COLO829 (cell line): ENCODE measurements around the gene NUTM2F.
"Not testable (repeated sequence)": the region's sequence is repeated elsewhere in the genome, so short reads cannot be mapped to it uniquely, and the experiment has no call there.

ENCODE experiments used
- DNase-seq: peaks from one replicate; pipeline ENCODE4 v3.0.0; 2012; ENCODE audit warnings: low spot score

NUTM2F gene

DNA sequence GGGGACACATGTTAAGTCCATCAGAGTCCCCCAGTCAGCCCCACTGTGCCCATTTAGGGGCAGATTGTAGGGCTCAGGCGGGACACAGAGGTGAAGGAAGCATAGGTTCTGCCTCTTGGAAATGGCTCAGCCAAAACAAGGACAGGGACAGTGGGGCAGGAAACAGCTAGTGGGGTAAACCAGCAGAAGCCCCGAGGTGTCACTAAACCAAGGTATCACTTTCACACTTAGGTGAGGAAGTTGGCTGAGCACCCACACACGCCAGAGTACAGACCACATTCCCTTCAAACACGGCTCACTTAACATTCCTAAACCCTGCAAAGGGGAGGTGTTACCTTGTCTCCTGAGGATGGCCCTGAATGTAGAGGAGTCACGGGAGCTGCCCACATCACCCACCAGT lies 12.2 kb downstream of the NUTM2F start:
- not testable (repeated sequence) for DNase-seq

DNA sequence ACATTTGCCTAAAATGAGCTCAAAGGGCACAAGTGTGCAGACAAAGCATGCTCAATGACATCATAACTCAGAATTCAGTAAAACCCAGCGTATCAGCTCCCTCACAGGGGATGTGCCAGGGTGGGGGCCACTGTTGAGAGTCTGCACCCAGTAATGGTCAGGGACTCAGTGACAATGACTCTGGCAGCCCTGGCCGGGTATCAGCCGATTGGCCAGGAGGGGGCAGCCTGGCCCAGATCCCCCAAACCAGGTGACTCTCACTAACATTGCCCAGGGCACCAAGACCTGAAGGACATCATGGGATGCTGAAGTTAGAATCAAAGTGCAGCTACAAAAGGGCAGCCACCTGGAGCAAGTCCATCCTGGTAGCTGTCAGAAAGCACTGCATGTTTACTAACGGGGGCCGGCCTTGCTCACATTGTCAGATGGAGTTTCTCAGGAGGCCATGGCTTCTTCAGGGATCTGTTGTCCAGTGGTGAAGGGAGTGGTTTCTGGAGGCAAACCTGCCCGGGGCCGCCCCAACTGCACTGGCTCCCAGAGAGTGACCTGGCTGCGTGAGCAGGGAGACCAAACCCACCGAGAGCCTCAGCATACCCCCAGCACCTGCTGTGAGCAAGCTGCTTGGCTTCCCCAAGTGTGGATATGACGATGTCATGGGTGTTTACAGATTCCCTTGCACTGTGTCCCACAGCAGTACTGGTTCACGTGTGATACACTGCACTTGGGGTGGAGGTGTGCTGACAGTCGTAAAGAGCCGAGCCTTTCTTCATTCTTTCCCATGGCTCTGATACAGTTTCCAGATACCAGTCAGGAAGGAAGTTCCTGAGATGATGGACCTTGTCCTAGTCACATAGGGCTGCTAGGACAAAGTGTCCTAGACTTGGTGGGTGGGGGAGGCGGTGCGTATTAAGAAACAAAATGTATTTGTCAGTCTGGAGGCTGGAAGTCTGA lies 13.1 kb downstream of the NUTM2F start:
- not testable (repeated sequence) for DNase-seq

DNA sequence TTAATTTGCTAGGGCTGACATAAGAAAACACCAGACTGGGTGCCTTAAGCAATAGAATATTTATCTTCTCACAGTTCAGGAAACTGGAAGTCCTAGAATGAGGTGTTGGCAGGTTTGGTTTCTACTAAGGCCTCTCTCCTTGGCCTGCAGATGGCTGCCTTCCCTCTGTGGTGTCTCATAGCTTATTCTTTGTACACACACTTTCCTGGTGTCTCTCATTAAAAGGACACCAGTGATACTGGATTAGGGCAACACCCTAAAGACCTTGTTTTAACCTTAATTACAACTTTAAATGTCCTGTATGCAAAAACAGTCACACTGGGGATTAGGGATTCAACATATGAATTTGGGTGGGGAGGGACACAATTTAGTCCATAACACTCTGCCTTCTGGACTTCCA lies 25.1 kb downstream of the NUTM2F start:
- DNase-seq, result no peak

DNA sequence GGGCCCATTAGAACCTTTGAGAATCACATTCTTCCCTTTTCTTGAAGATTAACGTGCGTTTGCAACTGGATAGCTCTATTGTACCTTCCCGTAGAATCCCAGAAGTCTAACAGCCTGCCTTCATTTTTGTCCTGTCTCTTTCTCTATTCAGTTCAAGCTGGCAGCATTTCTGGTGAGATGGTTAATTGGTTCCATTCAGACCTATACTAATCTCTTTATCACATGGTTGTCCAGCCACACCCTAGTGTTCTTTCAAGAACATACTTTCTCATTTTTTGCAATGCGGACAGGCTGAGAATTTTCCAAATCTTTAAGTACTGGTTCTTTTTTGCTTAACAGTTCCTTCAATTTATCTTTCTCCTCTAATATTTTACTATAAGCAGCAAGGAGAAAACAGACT lies 26.0 kb downstream of the NUTM2F start:
- DNase-seq, result no peak

DNA sequence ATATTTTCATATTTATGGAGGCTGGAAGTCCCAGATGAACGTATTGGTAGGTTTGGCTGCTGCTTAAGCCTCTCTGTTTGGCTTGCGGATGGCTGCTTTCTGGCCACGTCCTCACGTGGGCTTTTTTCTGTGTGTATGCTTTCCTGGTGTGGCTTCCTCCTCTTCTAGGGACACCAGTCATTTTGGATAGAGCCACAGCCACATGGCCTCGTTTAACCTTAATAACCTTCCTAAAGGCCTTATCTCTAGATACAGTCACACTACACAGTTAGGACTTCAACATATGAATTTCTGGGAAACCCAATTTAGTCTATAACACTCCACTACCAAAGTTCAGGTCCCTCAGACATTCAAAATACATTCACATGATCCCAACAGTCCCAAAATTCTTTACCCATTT lies 26.9 kb downstream of the NUTM2F start:
- DNase-seq, result no peak

DNA sequence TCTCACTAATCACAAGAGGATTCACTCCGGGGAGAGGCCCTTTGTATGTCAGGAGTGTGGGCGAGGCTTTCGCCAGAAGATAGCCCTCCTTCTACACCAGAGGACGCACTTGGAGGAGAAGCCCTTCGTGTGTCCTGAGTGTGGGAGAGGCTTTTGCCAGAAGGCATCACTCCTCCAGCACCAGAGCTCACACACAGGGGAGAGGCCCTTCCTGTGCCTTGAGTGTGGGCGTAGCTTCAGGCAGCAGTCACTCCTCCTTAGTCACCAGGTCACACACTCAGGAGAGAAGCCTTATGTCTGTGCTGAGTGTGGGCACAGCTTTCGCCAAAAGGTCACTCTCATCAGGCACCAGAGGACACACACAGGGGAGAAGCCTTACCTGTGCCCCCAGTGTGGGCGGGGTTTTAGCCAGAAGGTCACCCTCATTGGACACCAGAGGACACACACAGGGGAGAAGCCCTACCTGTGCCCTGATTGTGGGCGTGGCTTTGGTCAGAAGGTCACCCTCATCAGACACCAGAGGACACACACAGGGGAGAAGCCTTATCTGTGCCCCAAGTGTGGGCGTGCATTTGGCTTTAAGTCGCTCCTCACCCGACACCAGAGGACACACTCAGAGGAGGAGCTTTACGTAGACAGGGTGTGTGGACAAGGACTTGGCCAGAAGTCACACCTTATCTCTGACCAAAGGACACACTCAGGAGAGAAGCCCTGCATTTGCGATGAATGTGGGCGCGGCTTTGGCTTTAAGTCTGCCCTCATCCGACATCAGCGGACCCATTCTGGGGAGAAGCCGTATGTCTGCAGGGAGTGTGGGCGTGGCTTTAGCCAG lies 27.8 kb downstream of the NUTM2F start:
- DNase-seq, result no peak

DNA sequence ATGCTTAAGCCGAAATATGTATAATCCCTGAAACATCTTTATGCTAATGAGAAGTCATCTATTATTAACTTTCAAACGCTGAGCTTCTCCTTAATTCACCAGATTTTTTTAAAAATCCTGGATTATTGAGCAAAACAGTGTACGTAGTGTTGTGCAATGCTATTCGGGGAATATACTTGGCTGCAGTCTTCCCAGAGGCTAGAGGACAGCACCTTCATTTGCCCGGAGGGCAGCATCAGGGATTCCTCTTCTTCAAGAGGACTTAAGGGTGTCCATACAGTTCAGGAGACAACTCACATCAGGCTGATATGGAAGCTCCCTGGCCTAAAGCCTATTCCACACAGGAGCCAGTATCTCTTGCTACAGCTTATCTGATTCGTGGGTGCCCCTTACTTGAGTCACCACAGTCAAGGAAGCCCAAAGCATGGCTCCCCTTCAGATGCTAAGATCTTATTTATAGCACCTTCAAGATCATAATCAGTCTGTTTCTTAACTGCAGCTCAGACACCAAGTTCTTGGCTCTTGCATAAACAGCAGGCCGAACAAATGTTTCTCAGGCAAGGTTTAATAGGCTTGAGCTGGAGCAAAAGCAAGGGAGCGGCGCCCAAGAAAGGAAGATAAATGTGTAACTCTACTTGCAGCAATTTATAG lies 29.4 kb downstream of the NUTM2F start:
- DNase-seq, result no peak

DNA sequence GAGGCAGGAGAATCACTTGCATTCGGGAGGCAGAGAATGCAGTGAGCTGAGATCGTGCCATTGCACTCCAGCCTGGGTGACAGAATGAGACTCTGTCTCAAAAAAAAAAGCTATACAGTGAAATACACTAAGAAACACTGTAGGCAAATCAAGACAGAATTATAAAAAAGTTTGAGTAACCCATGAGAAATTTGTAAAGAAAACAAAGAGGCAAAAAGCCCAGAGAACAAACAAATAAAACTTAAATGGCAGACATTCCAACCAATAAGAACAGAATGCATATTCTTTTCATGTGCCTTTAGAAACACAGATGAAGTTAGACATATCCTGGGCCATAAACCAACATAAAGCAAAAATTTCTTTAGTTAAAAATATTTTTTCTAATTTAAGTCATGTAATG lies 38.8 kb downstream of the NUTM2F start:
- no peak for DNase-seq

DNA sequence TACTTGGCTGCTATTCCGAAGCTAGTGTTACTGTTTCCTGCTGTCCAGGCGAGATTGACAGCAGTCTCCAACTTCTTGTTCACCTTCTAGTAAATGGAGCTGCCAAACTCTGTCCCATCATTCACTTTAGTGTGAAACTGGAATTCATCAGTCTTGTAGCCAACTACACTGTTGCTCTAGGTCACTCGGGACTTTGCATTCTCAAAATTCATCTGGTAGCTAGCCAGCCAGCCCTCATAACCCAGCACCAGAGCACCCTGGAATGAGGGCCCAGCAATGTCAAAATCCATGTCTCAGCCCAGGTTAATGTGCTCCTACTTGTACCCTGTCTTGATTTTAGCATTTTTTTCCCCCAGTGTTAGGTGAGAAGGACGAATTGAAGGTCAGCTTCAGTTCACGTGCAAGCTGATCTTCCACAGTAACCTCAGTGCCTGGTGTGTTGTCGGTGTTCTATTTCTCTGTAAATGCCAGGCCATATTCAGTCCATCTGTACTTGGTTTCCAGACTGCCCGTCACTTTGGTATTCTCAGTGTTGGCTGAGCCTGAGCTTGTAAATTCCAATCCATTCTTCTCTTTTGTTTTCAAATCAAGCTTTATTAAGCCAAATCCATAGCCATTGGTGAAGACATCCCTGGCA lies 40.4 kb downstream of the NUTM2F start:
- DNase-seq, result no peak

DNA sequence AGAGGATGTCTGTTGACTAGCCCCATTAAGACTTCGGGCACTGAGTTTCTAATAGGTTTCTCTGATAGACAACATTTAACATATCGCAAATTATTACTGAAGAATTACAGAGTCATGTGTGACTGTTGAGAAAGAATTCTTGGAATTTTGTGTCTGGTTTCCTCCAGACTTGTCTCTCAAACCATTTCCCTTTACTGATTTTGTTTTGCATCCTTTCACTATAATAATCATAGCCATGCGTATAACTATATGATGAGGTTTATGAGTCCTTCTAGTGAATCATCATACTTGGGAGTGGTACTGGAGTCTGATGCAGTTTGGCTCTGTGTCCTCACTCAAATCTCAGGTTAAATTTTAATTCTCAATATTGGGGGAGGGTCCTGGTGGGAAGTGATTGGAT lies 42.3 kb downstream of the NUTM2F start:
- DNase-seq, result no peak

DNA sequence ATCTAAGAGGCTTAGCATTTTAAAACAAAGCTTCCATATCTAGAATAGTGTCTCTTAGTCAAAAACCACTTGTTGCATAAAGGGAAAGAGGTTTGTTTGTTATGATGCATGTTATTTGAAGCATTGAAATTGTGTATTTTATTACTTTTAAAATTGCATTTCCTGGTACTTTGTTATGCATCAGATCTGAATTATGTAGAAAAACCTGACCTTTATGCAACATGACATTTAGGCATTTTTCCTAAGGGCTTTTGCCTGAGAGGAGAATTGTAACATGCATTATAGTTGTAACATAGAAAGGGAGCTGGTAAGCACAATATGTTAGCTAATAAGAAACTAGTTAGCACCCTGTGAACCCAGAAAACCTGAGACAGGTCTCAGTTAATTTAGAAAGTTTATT lies 47.3 kb downstream of the NUTM2F start:
- no peak for DNase-seq

DNA sequence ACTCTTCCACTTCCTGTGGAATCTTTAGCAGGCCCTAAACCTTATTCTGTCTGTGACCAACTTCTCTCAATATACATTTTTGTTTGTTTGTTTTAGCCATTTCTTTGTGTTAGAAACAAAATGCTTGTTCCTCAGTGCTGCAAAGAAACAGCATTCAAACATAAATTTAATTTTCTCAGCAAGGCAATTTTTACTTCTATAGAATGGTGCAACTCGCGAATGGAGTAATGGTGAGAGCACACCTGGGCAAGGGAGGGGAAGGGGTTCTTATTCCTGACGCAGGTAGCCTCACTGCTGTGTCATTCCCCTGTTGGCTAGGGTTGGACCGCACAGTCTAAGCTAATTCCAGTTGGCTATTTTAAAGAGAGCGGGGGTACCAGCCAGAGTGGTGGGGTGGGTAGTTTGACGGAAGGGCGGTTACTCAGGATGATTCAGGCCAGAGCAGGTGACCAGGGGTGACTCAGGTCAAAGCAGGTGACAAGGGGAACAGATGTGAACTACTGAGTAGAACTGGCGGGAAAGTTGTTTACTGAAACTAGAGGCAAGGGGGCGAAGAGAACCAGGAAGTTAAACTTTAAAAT lies 47.9 kb downstream of the NUTM2F start:
- DNase-seq, result no peak

DNA sequence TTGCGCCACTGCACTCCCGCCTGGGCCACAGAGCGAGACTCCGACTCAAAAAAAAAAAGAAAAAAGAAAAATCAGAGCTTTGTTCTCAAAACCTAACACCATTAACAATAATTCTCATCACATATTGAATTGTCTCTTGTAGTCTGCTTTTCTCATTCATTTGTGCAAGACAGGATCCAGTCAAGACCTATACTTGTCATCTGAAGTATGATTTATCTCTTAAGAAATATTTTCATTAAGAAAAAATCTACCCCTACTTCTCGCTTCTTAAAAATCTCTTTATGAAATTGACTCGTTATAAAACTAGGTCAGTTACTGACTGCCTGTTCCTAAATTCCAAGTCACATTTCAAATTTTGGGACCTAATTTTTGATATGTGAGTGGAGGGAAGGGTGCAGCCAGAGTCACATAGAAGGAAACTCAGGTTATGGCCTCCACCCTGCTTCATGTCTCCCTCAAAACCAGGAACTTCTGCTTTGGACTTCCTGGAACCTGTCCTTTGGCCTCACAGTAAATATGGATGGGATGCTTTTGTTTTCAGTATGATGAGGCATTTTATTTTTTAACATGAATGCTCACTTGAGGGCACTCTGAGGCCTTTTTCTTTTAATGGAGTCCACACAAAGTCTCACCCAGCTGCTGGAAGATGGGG lies 50.4 kb downstream of the NUTM2F start:
- no peak for DNase-seq

DNA sequence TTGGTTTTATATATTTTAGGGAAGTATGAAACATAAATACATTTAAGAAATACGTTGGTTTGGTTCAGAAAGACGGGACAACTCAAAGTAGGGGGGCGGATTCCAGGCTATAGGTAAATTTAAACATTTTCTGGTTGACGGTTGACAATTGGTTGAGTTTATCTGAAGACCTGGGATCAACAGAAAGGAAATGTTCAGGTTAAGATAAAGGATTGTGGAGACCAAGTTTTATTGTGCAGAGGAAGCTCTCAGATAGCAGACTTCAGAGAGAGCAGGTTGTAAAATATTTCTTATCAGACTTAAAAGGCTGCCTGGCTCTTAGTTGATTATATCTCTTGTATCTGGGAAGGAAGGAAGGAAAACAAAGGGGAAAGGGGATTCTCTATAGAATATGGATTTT lies 51.4 kb downstream of the NUTM2F start:
- not testable (repeated sequence) for DNase-seq

DNA sequence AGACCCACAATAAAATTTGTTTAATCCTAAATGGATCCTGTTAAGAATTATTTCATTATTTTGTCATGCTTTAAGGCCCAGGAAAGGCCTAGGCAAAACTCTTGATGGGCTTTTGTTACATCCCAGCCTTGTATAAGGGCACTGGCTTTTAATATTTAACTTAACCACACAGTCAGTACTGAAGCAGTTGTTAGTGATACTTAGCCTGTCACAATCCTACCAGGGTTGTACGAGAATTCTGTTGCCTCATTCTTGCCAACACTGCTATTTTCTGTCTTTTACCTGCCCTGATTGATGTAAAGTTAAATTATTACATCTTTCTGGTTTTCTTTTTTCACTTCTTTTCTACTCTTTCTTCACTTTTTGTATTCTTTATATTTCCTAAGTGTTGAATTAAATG lies 58.4 kb downstream of the NUTM2F start:
- DNase-seq, result no peak

DNA sequence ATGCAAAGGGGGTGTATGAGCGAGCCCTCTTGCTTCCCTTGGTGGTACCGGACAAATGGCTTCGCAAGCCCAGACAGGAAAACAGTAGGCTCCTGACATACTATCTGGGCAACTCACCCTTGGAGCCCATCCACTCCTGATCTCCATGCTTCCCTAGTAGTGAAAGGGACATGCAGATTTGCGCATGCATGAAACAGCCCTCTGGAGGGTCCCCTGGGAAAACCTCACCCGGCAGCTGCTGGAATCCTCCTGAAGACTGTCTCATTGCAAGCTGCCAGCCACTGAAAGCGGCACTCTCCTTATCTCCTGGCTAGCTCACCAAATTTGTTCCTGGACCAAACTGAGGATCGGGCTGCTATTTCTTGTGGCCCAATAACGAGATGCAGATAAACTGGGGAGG lies 59.2 kb downstream of the NUTM2F start:
- no peak for DNase-seq
